HG03060 (cell line): ENCODE data around the gene CTU2.

Experiments used
- ATAC-seq: cut with Tn5 transposase; IDR thresholded peaks from one replicate; pipeline ENCODE4 v1.9.1; 2021; ENCODE audit warnings: low read depth, moderate number of reproducible peaks; ENCODE audit not compliant: unreplicated experiment

CTU2 gene

GRCh38 chr16:88741368-88741767 is 35.1 kb downstream of the CTU2 start:
- ATAC-seq = no peak

- ATAC-seq = no peak
These were observed 36.7 kb downstream of the CTU2 start for GRCh38 chr16:88742896-88743605.

GRCh38 chr16:88743693-88744576 is 37.6 kb downstream of the CTU2 start:
- ATAC-seq = no peak

GRCh38 chr16:88744577-88745521 is 38.5 kb downstream of the CTU2 start:
- ATAC-seq = no peak

GRCh38 chr16:88746506-88746905 is 40.2 kb downstream of the CTU2 start:
- ATAC-seq = no peak

DNA sequence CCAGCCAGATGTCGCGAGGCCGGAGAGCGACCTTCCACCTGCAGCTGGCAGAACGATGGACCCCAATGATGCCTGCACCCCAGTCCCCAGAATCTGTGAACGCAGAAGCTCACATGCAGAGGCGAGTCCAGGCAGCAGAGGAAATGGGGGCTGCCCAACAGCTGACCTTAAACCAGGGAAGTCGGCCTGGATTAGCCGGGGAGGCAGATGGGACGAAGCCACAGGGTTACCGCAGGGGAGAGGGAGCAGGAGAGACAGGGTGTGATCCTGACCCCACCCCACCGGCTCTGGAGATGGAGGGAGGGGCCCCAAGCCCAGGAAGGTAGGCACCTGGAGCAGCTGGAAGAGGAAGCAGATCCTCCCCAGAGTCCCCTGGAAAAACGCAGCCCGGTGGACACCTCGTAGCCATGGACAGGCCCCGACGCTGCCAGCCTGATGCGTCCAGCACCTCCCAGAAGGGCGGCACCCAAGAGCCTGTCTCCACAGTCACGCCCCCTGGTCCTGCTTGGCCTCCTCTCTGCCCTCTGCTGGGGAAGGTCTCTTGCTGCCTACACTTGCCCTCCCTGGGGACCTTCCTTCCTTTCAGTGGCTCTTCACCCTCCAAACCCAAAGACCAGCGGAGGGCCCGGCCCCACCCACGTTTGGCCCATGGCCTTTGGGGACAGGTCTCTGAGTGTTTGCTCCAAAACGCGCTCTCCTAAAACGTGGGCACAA is 41.4 kb downstream of the CTU2 start:
- no peak for ATAC-seq

DNA sequence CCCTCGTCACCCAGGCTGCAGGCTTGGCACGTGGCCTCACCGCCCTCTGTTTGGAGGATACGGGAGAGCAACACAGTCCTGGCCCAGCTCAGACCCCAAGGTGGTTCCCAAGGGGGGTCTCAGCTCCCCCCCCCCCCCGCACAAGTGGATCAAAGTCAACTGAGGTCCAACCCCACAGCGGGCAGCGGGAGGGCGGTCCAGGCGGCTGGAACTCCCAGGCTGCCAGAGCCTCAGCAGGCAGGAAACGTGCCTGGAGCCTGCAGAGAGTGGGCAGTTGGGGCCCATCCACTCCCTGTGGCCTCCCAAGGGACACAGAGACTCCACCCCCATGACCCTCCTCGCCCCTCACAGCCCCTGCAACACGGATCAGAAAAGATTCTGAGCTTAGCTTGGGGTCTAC is 42.1 kb downstream of the CTU2 start:
- ATAC-seq = no peak

GRCh38 chr16:88749358-88749757 is 43.1 kb downstream of the CTU2 start:
- no peak for ATAC-seq

- no peak for ATAC-seq
These were observed 44.6 kb downstream of the CTU2 start for GRCh38 chr16:88750854-88751253.

DNA sequence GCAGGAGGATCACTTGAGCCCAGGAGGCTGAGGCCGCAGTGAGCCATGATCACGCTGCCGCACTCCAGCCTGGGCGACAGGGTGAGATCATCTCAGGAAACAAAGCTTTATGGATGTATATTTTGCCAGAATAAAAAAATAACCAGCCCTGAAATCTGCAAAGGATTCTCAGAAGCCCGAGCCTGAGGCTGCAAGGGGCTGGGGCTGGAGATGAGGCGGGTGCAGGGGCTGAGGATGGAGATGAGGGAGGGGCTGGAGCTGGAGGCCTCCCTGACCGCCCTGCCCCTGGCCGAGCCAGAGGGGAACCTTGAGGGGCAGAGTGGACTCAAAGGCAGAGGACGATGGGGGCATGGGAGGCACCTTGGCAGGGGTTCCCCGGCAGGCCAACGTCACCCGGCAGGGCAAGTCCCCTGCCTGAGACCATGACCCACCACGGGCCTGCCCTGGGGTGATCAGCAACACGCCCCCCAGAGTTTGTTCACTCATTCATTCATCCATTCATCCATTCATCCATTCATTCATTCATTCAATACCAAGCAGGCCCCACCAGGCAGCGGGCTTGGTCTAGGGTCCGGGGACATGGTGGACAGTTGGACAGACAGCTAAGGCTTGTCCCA is 46.2 kb downstream of the CTU2 start:
- no peak for ATAC-seq

DNA sequence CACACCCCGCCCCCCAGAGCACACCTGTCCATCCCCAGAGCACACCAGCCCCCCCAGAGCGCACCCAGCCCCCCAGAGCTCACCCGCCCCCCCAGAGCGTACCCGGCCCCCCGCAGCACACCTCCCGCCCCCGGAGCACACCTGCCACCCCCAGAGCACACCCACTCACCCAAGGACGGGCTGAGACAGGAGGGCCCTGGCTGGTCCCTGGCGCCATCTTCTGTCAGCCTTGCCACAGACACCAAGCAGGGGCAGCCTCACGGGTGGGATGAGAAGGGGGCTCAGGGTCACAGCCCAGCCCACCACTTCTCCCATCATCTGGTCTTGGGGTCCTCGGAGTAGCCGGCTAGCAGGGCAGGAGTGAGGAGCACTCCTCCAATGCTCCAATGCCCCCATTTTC is 46.9 kb downstream of the CTU2 start:
- no peak for ATAC-seq

DNA sequence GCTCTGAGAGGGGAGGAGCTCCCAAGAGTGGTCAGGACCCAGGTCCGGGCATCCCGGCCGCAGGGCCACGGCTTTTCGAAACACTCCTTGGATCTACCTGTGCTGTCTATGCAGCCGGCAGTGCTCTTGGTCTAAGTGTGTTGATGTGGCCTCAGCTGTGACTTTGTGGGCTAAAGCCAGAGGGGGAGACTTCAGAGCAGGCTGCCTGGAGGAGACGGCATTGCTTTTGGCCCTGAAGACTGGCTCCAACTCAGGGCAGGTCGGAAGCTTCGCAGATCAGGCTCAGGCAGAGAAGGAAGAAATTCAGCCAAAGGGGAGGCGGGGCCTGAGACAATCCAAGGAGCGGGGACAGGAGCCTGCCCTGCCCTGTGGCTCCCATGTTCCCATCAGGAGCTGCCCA is 47.3 kb downstream of the CTU2 start:
- ATAC-seq = no peak

DNA sequence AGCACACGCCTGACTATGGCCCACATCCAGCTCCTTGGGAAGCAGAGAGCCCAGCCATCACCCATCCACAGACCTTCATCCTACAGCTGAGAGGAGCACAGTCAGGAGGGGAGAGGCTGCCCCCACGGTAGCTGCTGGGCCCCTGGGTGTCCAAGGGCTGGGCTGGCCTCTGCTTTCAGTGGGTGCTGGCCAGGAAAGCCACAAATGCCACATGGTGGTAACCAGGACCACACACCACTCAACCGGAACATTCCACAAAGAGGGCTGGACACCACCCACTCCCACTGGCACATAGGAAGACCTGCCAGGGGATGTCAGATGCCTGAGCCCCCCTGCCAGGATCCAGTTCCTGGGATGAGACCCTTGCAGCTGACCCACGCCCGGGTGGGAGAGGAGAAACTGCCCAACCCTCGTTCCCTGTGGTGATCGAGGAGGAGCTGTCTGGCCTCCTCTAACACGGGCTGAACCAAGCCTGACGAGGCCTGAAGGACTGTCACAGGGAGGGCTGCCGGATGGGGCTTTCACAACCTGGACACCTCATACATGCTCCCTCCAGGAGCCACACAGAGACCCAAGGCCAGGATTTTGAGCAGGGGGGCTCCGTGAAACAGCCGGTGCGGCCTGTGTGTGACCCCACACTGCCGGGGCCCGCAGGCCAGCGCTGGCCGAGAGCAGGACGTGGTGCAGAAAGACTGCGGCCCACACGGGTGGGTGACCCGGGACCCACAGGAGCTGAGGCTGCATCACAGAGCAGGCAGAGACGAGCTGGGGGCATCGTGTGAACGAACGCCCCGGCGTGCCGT is 48.0 kb downstream of the CTU2 start:
- ATAC-seq = no peak

DNA sequence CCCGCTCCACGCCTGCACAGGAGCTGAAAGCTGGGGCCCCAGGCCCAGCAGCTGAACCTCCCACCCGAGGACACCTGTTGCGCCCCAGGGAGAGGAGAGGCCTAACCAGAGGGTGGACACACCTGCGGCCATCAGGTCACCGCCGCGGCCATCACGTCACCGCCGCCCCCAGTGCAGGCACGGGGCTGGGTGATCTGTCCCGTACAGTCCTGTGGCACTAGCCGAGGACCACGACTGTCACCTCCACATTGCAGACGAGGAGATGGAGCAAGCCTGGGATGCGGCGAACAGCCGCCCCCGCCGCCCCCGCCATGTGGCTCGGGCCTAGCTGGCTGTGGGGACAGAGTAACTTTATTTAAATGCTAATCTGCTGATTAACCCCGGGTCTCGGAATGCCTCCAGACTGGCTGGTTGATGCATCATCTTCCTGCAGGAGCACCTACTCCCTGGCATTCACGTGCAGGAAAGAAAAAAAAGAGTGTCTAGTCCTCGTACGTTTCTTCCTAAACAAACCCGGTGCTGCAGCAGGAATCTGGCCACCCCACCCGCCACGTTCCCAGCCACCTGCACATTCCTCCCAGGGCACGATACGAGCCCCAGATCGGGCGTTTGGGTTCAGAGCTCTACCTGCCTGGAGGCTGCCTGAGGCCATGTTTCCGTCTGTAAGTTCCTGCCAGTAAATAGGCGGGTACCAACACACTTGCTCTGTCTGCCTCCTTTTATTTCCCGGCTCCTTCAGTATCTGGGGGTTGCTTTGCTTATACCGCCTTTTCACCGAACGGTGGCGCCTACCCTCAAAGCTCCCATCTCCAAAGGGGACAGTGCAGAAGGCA is 48.8 kb downstream of the CTU2 start:
- no peak for ATAC-seq

DNA sequence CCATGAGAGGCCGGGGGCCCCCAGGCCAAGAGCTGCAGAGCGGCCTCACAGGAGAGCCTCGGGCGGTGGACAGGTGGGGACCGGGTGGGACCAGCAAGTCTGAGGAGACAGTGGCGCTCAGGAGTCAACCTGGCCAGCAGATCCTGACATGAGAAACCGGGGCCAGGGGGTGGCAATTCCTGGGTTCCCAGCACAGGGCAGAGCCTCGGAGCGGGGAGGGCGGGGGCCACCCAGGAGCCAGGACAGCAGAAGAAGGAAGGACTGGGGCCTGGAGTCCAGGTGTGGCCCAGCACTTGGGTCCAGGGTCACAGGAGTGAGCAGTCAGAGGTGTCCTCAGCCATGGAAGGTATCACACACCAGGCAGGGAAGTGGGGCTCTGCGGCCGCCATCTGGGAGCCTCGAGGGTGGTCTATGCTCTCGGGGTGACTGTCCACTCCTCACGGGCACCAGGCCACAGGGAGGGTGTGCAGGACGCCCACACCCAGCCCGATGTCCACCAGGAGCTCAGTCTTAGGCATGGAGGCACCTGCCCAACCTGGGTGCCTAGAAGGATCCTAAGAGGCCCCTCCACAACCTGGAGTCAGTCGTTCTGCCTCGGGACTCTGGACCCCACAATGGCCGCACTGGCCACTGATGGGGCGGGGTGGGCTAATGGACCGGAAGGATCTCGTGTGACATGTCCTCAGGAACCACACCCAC is 49.6 kb downstream of the CTU2 start:
- no peak for ATAC-seq

- ATAC-seq = no peak
These were observed 52.1 kb downstream of the CTU2 start for GRCh38 chr16:88758227-88758943.

- ATAC-seq = no peak
These were observed 52.6 kb downstream of the CTU2 start for GRCh38 chr16:88758944-88759244.
